Jurkat, Clone E6-1 (cell line): Measurements from ENCODE around the gene AUTS2.

ENCODE experiments used
- DNase-seq: peaks from one replicate; pipeline ENCODE4 v3.0.0-alpha.2; 2011; ENCODE audit warnings: low read depth, low spot score
- H3K4me3 ChIP-seq: 2 replicates; pipeline ENCODE4 v1.5.1; 2011; ENCODE audit warnings: mild to moderate bottlenecking, low read length, control low read depth, moderate library complexity

The AUTS2 gene

GRCh38 chr7:70619659-70620058 is 1021.4 kb downstream of the AUTS2 start:
- H3K4me3 ChIP-seq: no peak overlapping the region
- DNase-seq: no peak

- no peak overlapping the region for H3K4me3 ChIP-seq
- DNase-seq: no peak
Observed at GRCh38 chr7:70620333-70621055, 1022.2 kb downstream of the AUTS2 start.

GRCh38 chr7:70621954-70622600 is 1023.8 kb downstream of the AUTS2 start:
- no peak for DNase-seq
- no peak overlapping the region for H3K4me3 ChIP-seq

- H3K4me3 ChIP-seq: no peak overlapping the region
- no peak for DNase-seq
Observed at GRCh38 chr7:70622936-70623335, 1024.7 kb downstream of the AUTS2 start.

- no peak for DNase-seq
- H3K4me3 ChIP-seq: no peak overlapping the region
Observed at GRCh38 chr7:70624500-70625103, 1026.3 kb downstream of the AUTS2 start.

- DNase-seq: no peak
- H3K4me3 ChIP-seq: no peak overlapping the region
Observed at GRCh38 chr7:70627461-70627860, 1029.2 kb downstream of the AUTS2 start.

GRCh38 chr7:70630440-70630817 is 1032.2 kb downstream of the AUTS2 start:
- H3K4me3 ChIP-seq: no peak overlapping the region

GRCh38 chr7:70630818-70631457 is 1032.7 kb downstream of the AUTS2 start:
- no peak for DNase-seq
- no peak overlapping the region for H3K4me3 ChIP-seq

More at GRCh38 chr7:70630440-70630817, 1032.2 kb downstream of the AUTS2 start:
- no peak for DNase-seq

GRCh38 chr7:70631718-70632117 is 1033.4 kb downstream of the AUTS2 start:
- H3K4me3 ChIP-seq: no peak overlapping the region
- DNase-seq: no peak

GRCh38 chr7:70632400-70632799 is 1034.1 kb downstream of the AUTS2 start:
- DNase-seq: no peak
- H3K4me3 ChIP-seq: no peak overlapping the region

- H3K4me3 ChIP-seq: no peak overlapping the region
- DNase-seq: no peak
Observed at GRCh38 chr7:70634071-70634470, 1035.8 kb downstream of the AUTS2 start.

GRCh38 chr7:70634610-70635068 is 1036.4 kb downstream of the AUTS2 start:
- no peak overlapping the region for H3K4me3 ChIP-seq
- no peak for DNase-seq

GRCh38 chr7:70635633-70636032 is 1037.4 kb downstream of the AUTS2 start:
- H3K4me3 ChIP-seq: no peak overlapping the region
- no peak for DNase-seq

- H3K4me3 ChIP-seq: no peak overlapping the region
Observed at GRCh38 chr7:70636169-70636568, 1037.9 kb downstream of the AUTS2 start.

GRCh38 chr7:70637726-70638125 is 1039.5 kb downstream of the AUTS2 start:
- no peak overlapping the region for H3K4me3 ChIP-seq
- no peak for DNase-seq

More at GRCh38 chr7:70636169-70636568, 1037.9 kb downstream of the AUTS2 start:
- no peak for DNase-seq

GRCh38 chr7:70638158-70639107 is 1040.2 kb downstream of the AUTS2 start:
- H3K4me3 ChIP-seq: no peak overlapping the region
- DNase-seq: no peak

GRCh38 chr7:70640266-70640833 is 1042.1 kb downstream of the AUTS2 start:
- no peak for DNase-seq
- H3K4me3 ChIP-seq: no peak overlapping the region

- no peak for DNase-seq
- H3K4me3 ChIP-seq: no peak overlapping the region
Observed at GRCh38 chr7:70641882-70642281, 1043.6 kb downstream of the AUTS2 start.
